GM18867 (cell line): ENCODE data around the gene FGD5.

Experiments
- ATAC-seq: cut with Tn5 transposase; IDR thresholded peaks from one replicate; pipeline ENCODE4 v1.9.1; 2021; ENCODE audit warnings: mild to moderate bottlenecking, moderate library complexity; ENCODE audit not compliant: unreplicated experiment

The FGD5 gene

DNA sequence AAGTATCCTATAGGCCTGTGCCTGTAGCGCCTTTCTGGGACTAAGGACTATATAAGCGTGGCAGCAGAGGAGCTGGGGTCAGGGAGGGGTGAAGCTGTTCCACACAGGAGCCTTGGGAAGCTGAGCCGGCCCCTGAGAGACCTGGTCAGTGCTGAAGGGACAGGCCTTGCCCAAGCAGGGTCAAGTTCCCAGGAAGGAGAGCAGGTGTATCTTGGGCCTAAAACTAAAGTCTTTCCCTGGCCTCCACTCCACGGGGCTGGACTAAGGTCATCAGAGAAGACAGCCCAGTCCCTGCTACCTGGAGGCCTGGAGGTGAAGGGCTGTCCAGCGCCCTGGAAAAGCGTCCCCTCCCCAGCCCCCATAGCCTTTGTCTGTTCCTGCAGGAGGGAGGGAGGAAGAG, 104.7 kb downstream of the FGD5 start:
- ATAC-seq: no peak

DNA sequence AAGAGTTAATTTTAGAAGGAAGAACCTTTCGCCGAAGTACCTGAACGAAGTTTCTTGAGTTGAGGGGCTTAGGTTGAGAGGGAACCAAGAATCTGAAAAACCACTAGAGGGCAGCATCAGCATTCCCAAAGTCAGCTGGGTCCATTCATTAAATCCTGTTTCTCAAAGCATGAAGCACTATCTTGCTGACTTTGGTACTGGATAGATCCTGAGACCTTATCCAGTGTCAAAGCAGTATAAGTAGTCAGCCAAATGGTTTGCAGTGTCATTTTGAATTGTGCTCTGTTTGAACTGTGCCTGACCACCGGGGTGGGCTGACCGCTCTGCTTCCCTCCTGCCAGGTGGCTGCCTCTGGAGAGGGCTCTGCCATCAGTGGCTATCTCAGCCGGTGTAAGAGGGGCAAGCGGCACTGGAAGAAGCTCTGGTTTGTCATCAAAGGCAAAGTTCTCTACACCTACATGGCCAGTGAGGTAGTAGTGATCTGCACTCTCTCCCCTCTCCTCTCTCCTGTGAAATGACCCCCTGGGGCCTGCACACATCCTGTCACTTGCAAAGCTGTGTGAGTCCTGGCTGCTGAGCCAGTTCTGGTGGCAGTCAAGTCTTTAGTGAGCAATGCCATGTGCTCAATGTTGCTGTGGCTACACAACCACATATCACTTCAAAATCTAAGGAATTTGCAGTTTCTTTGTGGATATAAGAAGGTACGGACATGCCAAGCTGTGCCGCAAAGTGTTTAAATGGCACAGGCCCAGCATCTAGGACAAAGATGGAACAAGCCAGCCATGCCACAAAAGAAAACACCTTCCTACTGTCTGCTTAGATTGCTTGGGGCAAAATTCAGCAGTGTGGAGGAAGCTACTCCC, 107.2 kb downstream of the FGD5 start:
- ATAC-seq: no peak

DNA sequence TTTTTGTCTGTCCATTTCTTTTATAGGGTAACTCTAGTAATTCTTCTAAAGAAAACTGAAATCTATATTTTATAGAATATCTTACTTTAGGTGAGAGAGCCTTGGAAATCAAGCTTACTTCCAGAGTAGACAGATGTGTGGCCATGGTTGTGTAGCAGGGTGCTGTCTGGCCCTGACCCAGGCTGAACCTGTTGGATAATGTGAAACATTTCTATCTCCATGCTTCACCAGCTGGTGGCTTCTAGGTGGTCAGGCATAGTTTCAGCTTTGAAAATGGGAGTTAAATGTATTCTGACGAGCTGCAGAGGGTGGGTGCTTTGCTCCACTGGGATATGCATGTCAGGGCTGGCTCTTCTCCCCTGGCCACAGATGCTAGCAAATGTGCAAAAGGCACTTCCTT, 107.8 kb downstream of the FGD5 start:
- no peak for ATAC-seq

DNA sequence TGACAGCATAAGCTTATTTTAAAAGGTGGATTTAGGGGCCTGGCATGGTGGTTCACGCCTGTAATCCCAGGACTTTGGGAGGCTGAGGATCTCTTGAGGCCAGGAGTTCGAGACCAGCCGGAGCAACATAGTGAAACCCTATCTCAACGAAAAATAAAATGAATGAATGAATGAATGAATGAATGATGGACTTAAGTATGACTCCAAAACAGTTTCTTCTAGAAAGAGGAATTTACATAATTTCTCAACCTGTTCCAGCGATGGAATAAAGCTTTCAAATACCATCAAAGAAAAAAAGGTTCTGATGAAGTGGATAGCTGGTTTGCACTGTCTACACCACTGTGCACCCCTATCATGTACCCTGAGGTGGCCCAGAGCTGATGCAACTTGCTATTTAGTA, 108.5 kb downstream of the FGD5 start:
- ATAC-seq: no peak

DNA sequence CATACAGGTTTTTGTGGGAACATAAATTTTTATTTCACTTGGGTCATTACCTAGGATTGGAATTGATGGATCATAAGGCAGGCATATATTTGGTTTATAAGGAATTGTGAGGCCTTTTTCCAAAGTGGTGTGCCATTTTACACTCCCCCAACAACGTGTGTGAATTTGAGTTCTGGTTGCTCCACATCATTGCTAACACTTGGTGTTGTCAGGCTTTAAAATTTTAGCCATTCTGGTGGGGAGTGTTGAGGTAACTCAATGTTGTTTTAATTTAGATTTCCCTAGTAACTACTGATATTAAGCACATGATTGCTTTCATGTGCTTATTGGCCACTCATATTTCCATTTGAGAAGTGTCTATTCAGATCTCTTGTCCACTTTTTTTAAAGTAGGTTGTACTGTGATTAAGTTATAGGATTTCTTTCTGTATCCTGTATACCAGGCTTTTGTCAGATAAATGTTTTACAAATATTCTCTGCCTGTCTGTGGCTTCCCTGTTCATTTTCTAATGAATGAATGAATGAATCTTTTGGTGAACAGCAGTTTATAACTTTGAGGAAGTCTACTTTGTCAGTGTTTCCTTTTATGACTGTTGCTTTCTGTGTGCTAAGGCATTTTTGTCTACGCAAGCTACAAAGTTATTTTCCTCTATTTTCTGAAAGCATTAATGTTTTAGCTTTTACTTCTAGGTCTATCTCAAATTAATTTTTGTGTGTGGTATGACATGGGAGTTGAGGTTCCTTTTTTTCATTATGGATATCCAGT, 110.7 kb downstream of the FGD5 start:
- ATAC-seq: no peak

DNA sequence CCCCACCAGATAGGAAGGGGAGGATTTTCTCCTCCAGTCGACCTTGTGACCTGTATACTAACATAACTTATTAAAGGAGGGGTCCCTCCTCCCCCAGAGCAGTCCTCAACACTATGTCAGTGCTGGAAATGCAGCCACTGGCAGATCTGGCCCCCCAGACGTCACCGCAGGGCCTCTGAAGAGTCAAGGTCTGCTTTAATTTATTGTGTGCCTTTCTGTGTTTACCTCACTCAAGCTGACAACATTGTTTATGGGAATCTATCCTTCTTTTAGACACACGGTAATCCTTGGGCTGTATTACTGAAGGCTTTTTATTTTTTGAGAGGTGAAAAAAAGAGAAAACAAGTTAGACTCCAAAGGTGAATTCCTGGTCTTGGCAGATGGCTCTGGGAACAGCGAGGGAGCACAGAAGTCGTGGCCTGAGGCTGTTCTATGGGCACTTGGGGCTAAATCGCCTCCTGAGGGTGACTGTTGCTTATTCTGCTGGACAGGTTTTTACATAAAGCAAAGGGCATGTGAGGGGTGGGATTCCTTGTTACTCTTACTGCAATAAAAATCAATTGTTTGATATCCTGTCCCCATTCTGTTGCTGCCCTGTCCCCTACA, 115.2 kb downstream of the FGD5 start:
- ATAC-seq: no peak

DNA sequence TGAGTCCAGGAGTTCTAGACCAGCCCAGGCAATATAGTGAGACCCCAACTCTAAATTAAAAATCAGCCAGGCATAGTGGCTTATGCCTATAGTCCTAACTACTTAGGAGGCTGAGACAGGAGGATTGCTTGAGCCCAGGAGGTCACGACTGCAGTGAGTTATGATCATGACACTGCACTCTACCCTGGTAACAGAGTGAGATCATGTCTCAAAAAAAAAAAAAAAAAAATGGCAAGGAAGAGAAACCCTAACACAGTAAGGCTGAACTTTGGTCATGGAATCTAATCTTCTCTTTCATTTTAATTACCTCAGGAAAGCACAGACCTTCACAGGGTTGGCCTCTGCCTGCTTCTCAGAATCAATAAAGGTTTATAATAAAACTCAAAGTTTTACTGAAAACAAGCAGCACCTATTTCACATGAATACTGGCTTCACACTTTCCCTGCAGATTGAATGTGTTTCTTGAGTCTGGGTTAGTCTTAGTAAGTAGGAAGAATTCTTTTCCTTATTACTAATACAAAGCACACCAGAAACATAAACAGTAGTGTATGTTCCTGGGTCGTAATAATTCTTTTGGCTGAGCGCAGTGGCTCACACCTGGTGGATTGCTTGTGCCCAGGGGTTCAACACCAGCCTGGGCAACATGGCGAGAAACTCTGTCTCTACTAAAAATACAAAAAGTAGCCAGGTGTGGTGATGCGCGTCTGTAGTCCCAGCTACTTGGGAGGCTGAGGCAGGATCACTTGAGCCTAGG, 117.0 kb downstream of the FGD5 start:
- ATAC-seq: no peak

DNA sequence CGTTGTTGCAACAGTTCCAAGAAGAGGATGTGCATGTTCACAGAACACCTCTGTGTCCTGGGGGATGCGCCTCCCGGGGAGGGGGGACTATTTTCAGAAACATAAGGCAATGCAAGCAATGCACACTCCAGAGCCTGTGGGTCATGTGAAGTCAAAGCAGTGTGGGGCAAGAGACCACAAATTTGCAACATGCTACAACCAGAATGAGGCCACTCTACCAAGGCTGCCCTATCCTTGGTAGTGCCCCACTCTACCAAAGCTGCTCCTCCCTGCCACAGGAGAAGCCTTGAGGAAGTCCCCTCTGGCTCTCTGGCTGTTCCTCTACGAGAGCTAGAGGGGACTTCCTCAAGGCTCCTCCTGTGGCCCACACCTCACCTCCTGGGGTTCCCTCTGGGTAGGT, 120.2 kb downstream of the FGD5 start:
- no peak for ATAC-seq

DNA sequence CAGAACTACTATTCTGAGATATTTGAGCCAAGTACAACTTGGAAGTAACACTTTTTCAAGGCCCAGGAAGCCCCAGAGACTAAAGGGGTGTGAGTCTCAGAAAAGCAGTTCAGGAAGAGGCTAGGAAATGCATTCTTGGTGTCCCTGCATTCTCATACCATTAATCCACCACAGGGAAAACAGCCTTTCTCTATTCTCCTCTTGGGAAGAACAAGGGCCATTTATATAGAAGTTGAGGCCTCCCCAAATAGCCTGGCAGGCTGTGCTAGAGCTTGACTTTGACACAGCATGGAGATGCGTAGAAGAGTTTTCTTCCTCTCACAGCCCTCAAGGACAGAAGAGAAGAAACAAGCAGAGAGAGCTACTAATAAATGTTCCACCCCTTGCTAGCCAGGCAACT, 123.1 kb downstream of the FGD5 start:
- ATAC-seq: no peak

DNA sequence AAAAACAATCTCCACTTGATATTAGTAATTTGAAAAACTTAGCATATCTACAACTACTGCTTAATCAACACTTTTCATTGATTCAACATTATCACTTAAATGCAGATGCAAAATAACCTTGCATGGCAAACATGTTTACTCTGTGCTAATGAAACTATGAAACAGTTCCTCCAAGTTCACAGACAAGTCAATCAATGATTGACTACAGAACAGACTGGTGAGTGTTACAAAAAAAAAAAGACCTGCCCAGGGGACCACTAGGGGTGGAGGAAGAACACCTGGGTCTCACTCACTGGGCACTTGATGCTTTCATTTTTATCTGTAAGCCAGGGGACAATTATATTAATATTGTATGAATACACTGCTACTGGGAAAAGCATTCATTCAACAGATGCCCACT, 124.3 kb downstream of the FGD5 start:
- ATAC-seq: no peak

DNA sequence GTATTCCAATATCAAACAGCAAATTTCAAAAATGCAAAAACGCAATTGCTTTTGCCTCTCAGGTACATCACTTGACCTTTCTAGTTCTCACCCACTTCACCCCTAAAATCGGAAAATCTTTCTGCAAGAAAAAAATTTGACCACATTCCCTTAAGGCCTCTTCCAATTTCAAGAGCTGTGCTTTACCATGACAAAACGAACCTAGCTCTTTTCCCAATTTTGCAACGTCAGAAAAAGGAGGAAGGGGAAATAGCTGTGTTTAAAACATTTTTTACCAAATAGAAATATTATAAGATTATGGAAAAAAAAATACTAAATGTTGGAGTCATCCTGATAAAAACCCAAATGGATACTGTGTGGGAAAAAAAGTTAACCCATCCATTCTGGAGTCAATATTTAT, 127.5 kb downstream of the FGD5 start:
- no peak for ATAC-seq

DNA sequence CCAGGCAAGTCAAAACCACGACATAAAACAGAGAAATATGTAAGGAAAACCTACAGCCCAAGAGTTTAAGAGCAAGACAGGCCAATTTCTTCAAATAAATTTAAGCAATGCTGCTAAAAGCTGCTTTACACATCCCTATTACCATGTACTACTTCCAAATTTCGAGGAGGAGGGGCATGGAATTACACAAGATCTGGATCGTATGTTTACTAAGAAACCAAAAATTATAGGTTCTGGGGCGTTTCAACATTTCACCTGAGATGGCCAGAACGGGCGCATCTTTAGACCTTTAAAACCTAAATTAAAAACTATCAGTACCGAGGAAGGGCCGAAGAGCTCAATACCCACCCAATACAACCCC, 128.0 kb downstream of the FGD5 start:
- no peak for ATAC-seq

DNA sequence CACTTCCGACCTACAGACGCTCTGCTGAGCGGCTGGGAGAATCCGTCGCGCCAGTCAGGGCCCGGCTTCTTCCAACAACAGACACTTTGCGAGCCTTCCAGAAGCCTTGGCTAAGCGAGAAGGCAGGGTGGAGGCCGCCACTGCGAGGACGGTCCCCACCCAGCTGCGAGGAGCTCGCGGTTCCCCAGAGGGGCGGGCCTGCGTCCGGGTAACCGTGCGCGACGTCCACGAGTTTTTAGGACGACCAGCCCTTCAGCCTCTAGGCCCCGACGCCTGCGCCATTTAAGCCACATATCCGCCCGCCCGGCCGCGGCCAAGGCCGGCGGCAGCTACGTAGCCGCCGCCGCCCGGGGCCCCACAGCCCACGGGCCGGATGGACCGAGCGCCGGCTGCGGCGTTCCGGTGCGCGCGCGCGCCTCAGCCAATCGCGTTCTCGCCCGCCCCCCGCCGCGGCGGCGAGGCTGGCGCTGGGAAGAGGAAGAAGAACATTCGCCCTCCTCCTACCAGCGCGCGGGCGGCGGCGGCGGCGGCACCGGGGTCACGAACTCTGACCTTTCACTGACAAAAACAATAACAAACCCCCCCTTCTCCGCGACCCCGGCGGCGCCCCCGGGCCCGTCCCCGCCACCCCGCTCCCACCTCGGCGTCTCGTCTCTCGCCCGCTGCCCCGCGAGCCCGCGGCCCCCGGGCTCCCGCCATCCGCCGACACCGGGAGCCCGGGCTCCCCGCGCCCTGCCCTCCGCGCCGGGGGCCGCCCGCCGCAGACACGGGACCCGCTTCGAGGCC, 128.5 kb downstream of the FGD5 start, which contains the start of gene NR2C2:
TSS of gene NR2C2 (plus strand) at position 484 of the 786 bp plus-strand sequence. CDS start 56,332 bp downstream, outside the sequence.
- ATAC-seq: peak; percentile 57

DNA sequence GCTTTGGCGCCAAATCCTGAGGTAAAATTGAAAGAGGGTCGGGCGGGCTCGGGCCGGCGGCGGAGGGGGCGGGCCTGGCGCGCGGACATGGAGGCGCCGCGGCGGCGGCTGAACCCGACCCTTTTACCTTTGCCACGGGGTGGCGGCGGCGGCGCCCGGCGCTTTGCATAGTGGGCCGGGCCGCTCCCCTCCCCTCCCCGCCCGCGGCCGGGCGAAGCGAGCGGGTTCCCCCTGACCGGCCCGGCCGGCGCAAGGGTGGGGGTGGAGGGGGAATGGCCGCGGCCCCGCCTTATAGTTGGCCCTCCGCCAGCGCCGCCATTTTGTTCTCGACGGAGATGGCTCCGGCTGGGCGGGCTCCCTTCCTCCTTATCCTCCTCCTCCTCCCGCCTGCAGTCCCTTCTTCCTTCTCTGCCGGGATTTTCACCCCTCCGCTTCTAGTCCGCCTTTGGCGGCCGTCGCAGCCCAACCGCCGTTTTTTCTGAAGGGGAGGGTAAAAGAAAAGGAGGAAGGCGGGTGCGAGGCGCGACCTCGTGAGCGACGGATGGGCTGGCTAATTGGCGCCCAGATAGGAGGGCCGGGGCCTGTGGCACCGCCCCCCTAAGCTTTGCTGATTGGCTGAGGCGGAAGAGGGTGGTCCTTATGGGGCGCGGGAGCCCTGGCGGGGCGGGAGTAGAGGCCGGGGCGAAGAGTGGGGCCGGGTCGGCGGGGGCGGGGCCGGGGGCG, 129.3 kb downstream of the FGD5 start:
- ATAC-seq: peak; percentile 85

DNA sequence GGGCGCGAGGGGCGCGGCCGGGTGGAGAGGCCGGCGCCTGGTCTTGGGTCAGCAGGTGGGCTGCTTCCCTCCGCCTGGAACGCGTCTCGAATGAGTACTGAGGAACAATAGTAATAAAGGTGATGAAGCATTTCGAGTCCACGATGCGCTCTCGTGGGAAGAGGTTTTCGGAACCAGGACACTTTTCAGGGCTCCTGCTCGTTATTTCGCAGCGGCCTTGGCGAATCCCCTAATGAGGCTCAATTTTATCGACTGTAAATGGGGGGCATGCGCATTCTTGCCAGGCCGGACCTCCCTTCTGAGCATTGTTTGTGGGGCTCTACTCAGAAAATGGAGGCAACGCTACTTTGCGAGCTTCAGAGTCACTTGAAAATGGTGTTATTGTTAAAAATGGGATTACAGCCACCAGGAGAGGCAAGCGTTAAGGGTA, 129.9 kb downstream of the FGD5 start:
- ATAC-seq: no peak

DNA sequence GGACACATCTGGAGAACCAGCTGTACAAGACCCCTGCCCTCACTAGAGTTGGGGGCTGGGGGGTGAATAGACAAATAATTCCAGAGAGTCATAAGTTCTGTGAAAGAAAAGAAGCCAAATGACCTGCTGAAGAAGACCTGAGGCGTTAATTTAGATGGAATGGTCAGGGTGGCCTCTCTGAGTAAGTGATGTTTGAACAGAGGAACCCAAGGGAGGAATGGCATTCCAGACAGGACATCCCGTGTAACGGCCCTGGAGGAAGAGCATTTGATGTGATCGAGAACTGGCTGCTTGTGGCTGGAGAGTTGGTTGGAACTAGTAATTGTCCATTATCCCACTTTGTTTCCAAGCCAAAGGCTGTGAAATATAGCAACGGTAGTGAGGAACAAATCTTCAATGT, 130.4 kb downstream of the FGD5 start:
- ATAC-seq: no peak

DNA sequence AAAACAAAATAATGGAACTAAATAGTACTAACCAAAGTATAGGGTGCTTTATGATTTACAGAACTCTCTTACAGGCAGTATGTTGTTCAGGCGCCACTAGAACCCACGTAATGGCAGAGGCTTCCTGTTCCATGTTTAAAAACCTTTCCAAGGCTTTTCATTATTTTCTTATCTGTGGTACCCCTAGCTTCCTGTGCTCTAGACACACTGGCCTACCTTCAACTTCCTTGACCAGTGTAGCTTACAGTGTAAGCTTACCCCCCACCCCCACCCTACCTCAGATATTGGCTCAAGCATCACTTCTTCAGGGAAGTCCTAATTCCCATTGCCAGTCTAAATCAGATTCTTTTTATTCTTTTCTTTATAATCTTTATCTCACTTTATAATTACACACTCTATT, 131.5 kb downstream of the FGD5 start:
- no peak for ATAC-seq

DNA sequence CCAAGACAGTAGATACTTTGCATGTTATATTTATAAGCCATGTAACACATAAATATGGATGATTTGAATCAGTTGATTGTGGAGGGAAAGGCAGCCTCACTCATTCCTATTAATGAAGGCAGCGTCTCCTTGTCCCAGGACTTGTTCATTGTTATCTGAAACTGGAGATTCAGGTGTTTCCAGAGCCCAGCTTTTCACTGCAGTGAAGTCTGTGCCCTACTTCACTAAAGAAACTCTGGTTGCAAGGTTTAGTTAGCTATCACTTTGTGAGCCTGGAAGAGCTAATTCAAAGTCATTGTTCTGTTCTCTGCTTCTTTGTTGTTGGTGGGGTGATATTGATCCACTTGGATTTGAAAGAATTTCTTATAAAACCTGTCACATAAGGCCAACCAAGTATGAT, 138.4 kb downstream of the FGD5 start:
- no peak for ATAC-seq

DNA sequence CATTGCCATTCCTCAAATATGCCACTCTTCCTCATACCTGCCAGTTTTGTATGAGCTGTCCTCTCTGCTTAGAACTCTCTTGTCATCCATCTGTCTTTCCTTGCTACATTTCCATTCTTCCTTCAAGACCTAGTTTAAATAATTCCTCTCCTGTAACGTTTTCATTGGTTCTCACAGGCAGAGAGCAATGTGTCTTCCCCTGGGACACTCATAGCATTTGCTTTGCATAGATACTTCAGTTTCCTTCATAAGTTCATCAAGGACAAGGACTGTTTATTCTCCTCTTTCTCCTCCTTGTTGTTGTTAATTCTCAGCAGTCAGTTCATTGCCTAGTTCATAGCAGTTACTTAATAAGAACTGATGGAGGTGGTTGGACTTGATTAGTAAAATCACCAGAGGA, 139.2 kb downstream of the FGD5 start:
- ATAC-seq: no peak
